H1 (cell line): ENCODE measurements around the gene PTTG1IP2. TPM values are rescaled to one million over a fixed set of nuclear protein-coding genes. Genes with fewer than 3 reads are reported as not detected.

ENCODE experiments used
- CTCF ChIA-PET: fragments of 300-600 bp; sonication (Branson Sonifier 250); formaldehyde crosslinking; loops from one replicate; lab custom pipeline; 2021; ENCODE audit not compliant: partially characterized antibody; lab: Charles Lee
- POLR2A ChIA-PET: fragments of 300-600 bp; sonication (Branson Sonifier 250); formaldehyde crosslinking; loops from one replicate; lab custom pipeline; 2021; ENCODE audit warnings: inconsistent platforms; ENCODE audit not compliant: partially characterized antibody; lab: Charles Lee
- DNase-seq, 2 experiments: peaks; one replicate each; pipeline versions ENCODE4 v3.0.0 to v3.0.0-alpha.2; 2010 to 2022; ENCODE audit warnings: low spot score in 2 of 2, low read depth in 1 of 2, mixed read lengths in 1 of 2
- FAIRE-seq: peaks from 2 replicates; lab custom pipeline; 2011; peaks lifted over from hg19 to GRCh38; lab: Jason Lieb, UNC
- H2AFZ ChIP-seq: 2 replicates; pipeline ENCODE4 v1.8.1; 2012; ENCODE audit warnings: low read length, inconsistent platforms
- H2AK5ac ChIP-seq: 2 replicates; pipeline ENCODE4 v1.6.1; 2013; ENCODE audit warnings: low read depth, low read length
- H2BK120ac ChIP-seq: replicated peaks from 2 replicates; pipeline ENCODE3; 2013; ENCODE audit warnings: low read depth, low read length, inconsistent platforms
- H2BK12ac ChIP-seq: 2 replicates; pipeline ENCODE4 v1.6.1; 2013; ENCODE audit warnings: low read depth, low read length
- H2BK15ac ChIP-seq: 2 replicates; pipeline ENCODE4 v1.6.1; 2013; ENCODE audit warnings: low read length
- H2BK20ac ChIP-seq: 2 replicates; pipeline ENCODE4 v1.6.1; 2013; ENCODE audit warnings: low read length
- H2BK5ac ChIP-seq: 2 replicates; pipeline ENCODE4 v1.6.1; 2013; ENCODE audit warnings: low read depth, low read length
- H3K14ac ChIP-seq: 2 replicates; pipeline ENCODE4 v1.6.1; 2013; ENCODE audit warnings: inconsistent platforms; ENCODE audit not compliant: insufficient read length
- H3K18ac ChIP-seq: 2 replicates; pipeline ENCODE4 v1.6.1; 2013; ENCODE audit warnings: low read length; ENCODE audit errors: extremely low read depth
- H3K23ac ChIP-seq: 2 replicates; pipeline ENCODE4 v1.6.1; 2013; ENCODE audit warnings: inconsistent platforms; ENCODE audit not compliant: insufficient read length
- H3K23me2 ChIP-seq: 2 replicates; pipeline ENCODE4 v1.6.1; 2013; ENCODE audit warnings: low read depth, low read length
- H3K27ac ChIP-seq: 2 replicates; pipeline ENCODE4 v1.6.1; 2011; ENCODE audit warnings: low read depth, low read length, inconsistent platforms
- H3K27me3 ChIP-seq, 4 experiments: replicated peaks in 1 of 4; 1 replicate in 1 of 4; 2 replicates in 3 of 4; pipeline versions ENCODE4 v1.6.1 to v1.8.1; 2011 to 2013; ENCODE audit warnings: low read length in 3 of 4, mild to moderate bottlenecking in 3 of 4, inconsistent platforms in 2 of 4, mixed read lengths in 2 of 4, moderate library complexity in 1 of 4; ENCODE audit not compliant: control insufficient read depth in 3 of 4, insufficient read depth in 3 of 4; ENCODE audit errors: extremely low read depth in 1 of 4
- H3K36me3 ChIP-seq, 4 experiments: 2 replicates each; pipeline versions ENCODE4 v1.6.1 to v1.8.1; 2011 to 2013; ENCODE audit warnings: mild to moderate bottlenecking in 4 of 4, low read length in 3 of 4, moderate library complexity in 2 of 4, control low read depth in 1 of 4, inconsistent platforms in 1 of 4; ENCODE audit not compliant: insufficient read depth in 4 of 4, control insufficient read depth in 2 of 4
- H3K4ac ChIP-seq: replicated peaks from 2 replicates; pipeline ENCODE3; 2013; ENCODE audit warnings: low read length, low read depth, mixed read lengths, inconsistent platforms; ENCODE audit not compliant: insufficient read length
- H3K4me1 ChIP-seq, 4 experiments: replicated peaks in 1 of 4; 1 replicate in 1 of 4; 2 replicates in 3 of 4; pipeline versions ENCODE4 v1.6.1 to v1.8.1; 2011 to 2013; ENCODE audit warnings: low read length in 3 of 4, inconsistent platforms in 2 of 4, mixed read lengths in 1 of 4; ENCODE audit not compliant: insufficient read depth in 4 of 4, control insufficient read depth in 3 of 4
- H3K4me2 ChIP-seq, 2 experiments: 2 replicates each; pipeline versions ENCODE4 v1.6.1 to v1.8.1; 2011 to 2013; ENCODE audit warnings: low read depth in 2 of 2, low read length in 2 of 2, control low read depth in 1 of 2, inconsistent platforms in 1 of 2, mild to moderate bottlenecking in 1 of 2; ENCODE audit not compliant: insufficient read depth in 1 of 2
- H3K4me3 ChIP-seq, 4 experiments: fragments of 200-600, 300-600 bp in 1 of 4; sonication (generic), shearing (Covaris generic), sonication (Bioruptor Twin) in 1 of 4; 2 replicates each; pipeline versions ENCODE4 v1.5.1 to v1.8.1; 2011 to 2016; ENCODE audit warnings: low read length in 4 of 4, low read depth in 3 of 4, control low read depth in 2 of 4, inconsistent platforms in 2 of 4, mild to moderate bottlenecking in 2 of 4, mixed read lengths in 1 of 4, moderate library complexity in 1 of 4; ENCODE audit not compliant: insufficient read depth in 2 of 4; ENCODE audit errors: extremely low read depth in 1 of 4
- H3K56ac ChIP-seq: replicated peaks from 2 replicates; pipeline ENCODE3; 2013; ENCODE audit warnings: low read depth, mild to moderate bottlenecking, mixed read lengths, low read length, inconsistent platforms; ENCODE audit not compliant: insufficient read length
- H3K79me1 ChIP-seq: 2 replicates; pipeline ENCODE4 v1.6.1; 2013; ENCODE audit warnings: low read depth, low read length, control low read depth
- H3K79me2 ChIP-seq, 2 experiments: 2 replicates each; pipeline versions ENCODE4 v1.6.1 to v1.8.1; 2012 to 2013; ENCODE audit warnings: low read length in 2 of 2, mild to moderate bottlenecking in 2 of 2, inconsistent platforms in 1 of 2; ENCODE audit not compliant: insufficient read depth in 2 of 2, control insufficient read depth in 1 of 2
- H3K9ac ChIP-seq, 4 experiments: replicated peaks in 1 of 4; 1 replicate in 1 of 4; 2 replicates in 3 of 4; pipeline versions ENCODE4 v1.6.1 to v1.8.1; 2011 to 2013; ENCODE audit warnings: low read depth in 3 of 4, low read length in 3 of 4, control low read depth in 2 of 4, mild to moderate bottlenecking in 2 of 4, moderate library complexity in 2 of 4, inconsistent platforms in 1 of 4; ENCODE audit errors: extremely low read depth in 1 of 4
- H3K9me3 ChIP-seq, 2 experiments: 2 replicates each; pipeline versions ENCODE4 v1.6.1 to v1.8.1; 2012 to 2013; ENCODE audit warnings: mild to moderate bottlenecking in 2 of 2, moderate library complexity in 2 of 2, control low read depth in 1 of 2, inconsistent platforms in 1 of 2, low read depth in 1 of 2, low read length in 1 of 2, mixed read lengths in 1 of 2; ENCODE audit not compliant: insufficient read depth in 2 of 2
- H4K20me1 ChIP-seq, 2 experiments: replicated peaks in 1 of 2; 2 replicates each; pipeline versions ENCODE3 to v1.8.1; 2011 to 2013; ENCODE audit warnings: inconsistent platforms in 2 of 2, low read length in 2 of 2, mild to moderate bottlenecking in 1 of 2; ENCODE audit not compliant: insufficient read depth in 2 of 2, control insufficient read depth in 1 of 2
- H4K5ac ChIP-seq: 2 replicates; pipeline ENCODE4 v1.6.1; 2013; ENCODE audit warnings: low read length, low read depth, mixed read lengths, inconsistent platforms; ENCODE audit not compliant: insufficient read length
- H4K8ac ChIP-seq: 2 replicates; pipeline ENCODE4 v1.8.0; 2013; ENCODE audit warnings: mild to moderate bottlenecking, moderate library complexity, low read length, inconsistent platforms; ENCODE audit not compliant: insufficient read depth; ENCODE audit errors: extremely low read depth
- H4K91ac ChIP-seq: replicated peaks from 2 replicates; pipeline ENCODE3; 2013; ENCODE audit warnings: low read length, mixed read lengths, inconsistent platforms; ENCODE audit not compliant: insufficient read length
- BRCA1 ChIP-seq: IDR thresholded peaks from 2 replicates; pipeline ENCODE4 v1.6.1; 2012; ENCODE audit warnings: low read depth, low read length, improper control_type of control experiment
- E2F6 ChIP-seq: IDR thresholded peaks from 2 replicates; pipeline ENCODE4 v1.6.1; 2012; ENCODE audit warnings: inconsistent platforms
- YY1 ChIP-seq: IDR thresholded peaks from 2 replicates; pipeline ENCODE4 v1.6.1; 2011; ENCODE audit warnings: low read depth, mild to moderate bottlenecking, low read length
- WGBS, 2 experiments: shearing (Covaris generic) in 1 of 2; methylation state at CpG; one replicate each; pipeline versions ENCODE4 v1.1.6 to v1.1.7; 2013 to 2015; ENCODE audit warnings: low lambda C conversion rate in 2 of 2, mixed read lengths in 2 of 2, inconsistent platforms in 1 of 2, low coverage in 1 of 2, missing lambda C conversion rate in 1 of 2; ENCODE audit not compliant: insufficient replicate concordance in 2 of 2, insufficient coverage in 1 of 2, insufficient read length in 1 of 2; ENCODE audit errors: extremely low coverage in 1 of 2, missing lambda C conversion rate in 1 of 2; 5-methylcytosine and 5-hydroxymethylcytosine counted together
- polyA plus RNA-seq, 7 experiments: library from polyadenylated mRNA; depleted of rRNA in 3 of 7; stranded (reverse) in 5 of 7; unstranded in 2 of 7; fragments of >200 nt in 5 of 7; fragments of 200-250 nt in 2 of 7; gene quantifications; 1 replicate in 5 of 7; 2 replicates in 1 of 7; 4 replicates in 1 of 7; pipeline versions ENCODE4 v1.2.1 to v1.2.3, GENCODE V29; 2011 to 2013; ENCODE audit warnings: missing spikeins in 2 of 7, mixed read lengths in 2 of 7
- total RNA-seq: library from RNA; stranded (reverse); fragmentation: NEBNext Ultra II Directional; extraction: Animal tissue kit (Norgen Biotek cat#: 25700); gene quantifications from 2 replicates; pipeline ENCODE4 v1.2.1, GENCODE V29; 2021
- TF ChIP-seq, protein P1 (sequence below): IDR thresholded peaks from 2 replicates; pipeline ENCODE4 v1.6.1; 2012; ENCODE audit warnings: inconsistent platforms

The PTTG1IP2 gene
- total and polyA plus RNA-seq, 2 of the 8 experiments (the other 6 are each of a cell fraction or from before 2014, with no cell fraction given), result not detected

DNA sequence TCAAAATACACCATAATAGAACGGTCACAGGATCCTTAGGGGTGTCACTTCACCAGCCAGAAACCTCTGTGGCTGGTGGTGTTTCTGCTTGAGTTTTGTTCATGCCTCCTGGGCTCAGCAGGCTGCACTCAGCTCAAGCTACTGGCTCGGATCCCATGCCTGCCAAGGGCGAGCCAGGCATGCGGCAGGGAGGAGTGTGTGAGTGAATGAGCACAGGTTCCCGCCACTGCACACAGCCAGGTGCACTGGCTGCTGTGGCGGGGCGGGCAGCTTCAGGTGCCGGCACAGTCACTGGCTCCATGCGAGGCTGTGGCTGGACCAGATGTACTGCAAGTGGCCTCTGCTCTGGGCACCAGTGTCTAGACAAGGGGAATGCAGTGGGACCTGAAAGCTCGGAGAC is 36.7 kb upstream of the PTTG1IP2 start:
- WGBS, 2 experiments, result 68% methylated on average over 10 of the region's 10 CpGs; no CpG with 5 or more reads in 1 of the 2 experiments
- no peaks in the 10 kb centered on the region for H3K23me2 ChIP-seq
- TF ChIP-seq, protein P1, sequence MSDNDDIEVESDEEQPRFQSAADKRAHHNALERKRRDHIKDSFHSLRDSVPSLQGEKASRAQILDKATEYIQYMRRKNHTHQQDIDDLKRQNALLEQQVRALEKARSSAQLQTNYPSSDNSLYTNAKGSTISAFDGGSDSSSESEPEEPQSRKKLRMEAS, result peak; percentile 72
- TF ChIP-seq YY1 (no peak), BRCA1 (no peak), E2F6 (peak; percentile 73)
- TF ChIP-seq, all 59 proteins: peak for 2

More for the DNA sequence above, 36.7 kb upstream of the PTTG1IP2 start:
- Histone ChIP-seq H4K8ac (no peak overlapping the region; the same call in 1 of the 2 replicates), H3K18ac (no peak overlapping the region), H2BK12ac (no peak overlapping the region), H3K27me3 (no peaks in the 10 kb centered on the region), H4K5ac (no peak overlapping the region), H3K79me1 (no peaks in the 10 kb centered on the region), H3K36me3 (no peaks in the 10 kb centered on the region), H4K20me1 (no peaks in the 10 kb centered on the region), H3K4me2 (no peak overlapping the region), H3K4me1 (no peaks in the 10 kb centered on the region), H2AK5ac (no peak overlapping the region), H3K23ac (no peak overlapping the region), H3K4ac (no peak overlapping the region), H2BK20ac (no peak overlapping the region), H3K9me3 (no peaks in the 10 kb centered on the region), H3K14ac (no peak overlapping the region), H3K27ac (no peak overlapping the region), H2BK120ac (no peak overlapping the region), H3K79me2 (no peaks in the 10 kb centered on the region), H3K9ac (no peak overlapping the region), H3K4me3 (no peak overlapping the region), H2BK15ac (no peak overlapping the region), H2AFZ (0 out of 2 replicates have a peak overlapping the region, but pooled peaks have one; percentile 52), H2BK5ac (no peak overlapping the region), H3K56ac (no peak overlapping the region), H4K91ac (no peak overlapping the region)
- FAIRE-seq (no peak), DNase-seq (no peak)
- POLR2A ChIA-PET, result no interaction called here
- CTCF ChIA-PET, result interaction anchor here (1.0 to 2.5 kb wide), 3 partner anchors 17 to 217 kb away, joined by 3 to 8 read pairs (median 5); no protein-coding TSS in a partner anchor
